K562 (cell line): ENCODE measurements around the gene OR51G1. TPM values are rescaled to one million over a fixed set of nuclear protein-coding genes. Genes with fewer than 3 reads are reported as not detected.

Experiments used
- ATAC-seq: fragments of 200-7000 bp; cut with Tn5 transposase; 3 replicates; pipeline ENCODE4 v1.9.1; 2020; ENCODE audit warnings: moderate library complexity
- BruUV-seq: library from RNA; stranded (reverse); fragments of 400-500 nt; replicated peaks from 2 replicates; lab custom pipeline; 2021; lab: Mats Ljungman, UMichigan
- CTCF ChIA-PET: fragments of 300-600 bp; formaldehyde crosslinking; extraction: SDS; loops from one replicate; lab custom pipeline; 2021; ENCODE audit warnings: low intra/inter-chr PET ratio; lab: Yijun Ruan, JAX
- POLR2A ChIA-PET: fragments of 300-600, 350-650 bp; sonication (Branson Sonifier 250); formaldehyde crosslinking; extraction: SDS; loops from one replicate; lab custom pipeline; 2021; ENCODE audit warnings: antibody characterized with exemption, inconsistent platforms; lab: Yijun Ruan, JAX
- DNase-seq, 4 experiments: peaks; one replicate each; pipeline versions ENCODE4 v3.0.0 to v3.0.0-alpha.2; 2011 to 2018; ENCODE audit warnings: low spot score in 3 of 4, mixed read lengths in 3 of 4; ENCODE audit errors: extremely low read depth in 1 of 4
- FAIRE-seq: peaks from 2 replicates; lab custom pipeline; 2011; peaks lifted over from hg19 to GRCh38; lab: Jason Lieb, UNC
- H2AFZ ChIP-seq: 2 replicates; pipeline ENCODE4 v1.6.0; 2011; ENCODE audit warnings: low read depth, low read length, control low read depth, inconsistent platforms
- H3K27ac ChIP-seq: fragments of 200-600 bp; 3 replicates; pipeline ENCODE4 v1.8.0; 2011; ENCODE audit warnings: low read depth, mild to moderate bottlenecking, control low read depth, inconsistent platforms, low read length, moderate library complexity, mixed read lengths; ENCODE audit errors: extremely low read depth
- H3K27me3 ChIP-seq, 2 experiments: fragments of 300-600 bp in 1 of 2; 2 replicates in 1 of 2; 3 replicates in 1 of 2; pipeline versions ENCODE4 v1.6.0 to v1.8.0; 2011; ENCODE audit warnings: inconsistent platforms in 2 of 2, low read length in 2 of 2, mild to moderate bottlenecking in 1 of 2, mixed read lengths in 1 of 2, moderate library complexity in 1 of 2; ENCODE audit not compliant: control insufficient read depth in 2 of 2, insufficient read depth in 2 of 2
- H3K36me3 ChIP-seq: fragments of 300-600 bp; 3 replicates; pipeline ENCODE4 v1.8.0; 2011; ENCODE audit warnings: mild to moderate bottlenecking, low read length, inconsistent platforms; ENCODE audit not compliant: control insufficient read depth, insufficient read depth
- H3K4me1 ChIP-seq, 2 experiments: fragments of 200-600 bp in 1 of 2; replicated peaks in 1 of 2; 2 replicates in 1 of 2; 3 replicates in 1 of 2; pipeline versions ENCODE4 v1.5.1 to v1.8.0; 2011; ENCODE audit warnings: inconsistent platforms in 2 of 2, low read length in 2 of 2, mild to moderate bottlenecking in 1 of 2, mixed read lengths in 1 of 2, moderate library complexity in 1 of 2; ENCODE audit not compliant: control insufficient read depth in 2 of 2, insufficient read depth in 2 of 2
- H3K4me2 ChIP-seq: 2 replicates; pipeline ENCODE4 v1.6.1; 2011; ENCODE audit warnings: low read length, control low read depth, inconsistent platforms, mixed read lengths; ENCODE audit not compliant: insufficient read depth
- H3K4me3 ChIP-seq: fragments of 200-600 bp; sonication (generic), shearing (Covaris generic); 2 replicates; pipeline ENCODE4 v1.5.1; 2016; ENCODE audit warnings: control low read depth, inconsistent platforms
- H3K79me2 ChIP-seq: fragments of 200-600 bp; 3 replicates; pipeline ENCODE4 v1.8.0; 2011; ENCODE audit warnings: low read length, inconsistent platforms; ENCODE audit not compliant: control insufficient read depth, insufficient read depth
- H3K9ac ChIP-seq, 2 experiments: 2 replicates each; pipeline versions ENCODE4 v1.6.0 to v1.6.1; 2011; ENCODE audit warnings: low read depth in 2 of 2, low read length in 2 of 2, control low read depth in 1 of 2, inconsistent platforms in 1 of 2, mild to moderate bottlenecking in 1 of 2, mixed read lengths in 1 of 2; ENCODE audit not compliant: insufficient read depth in 1 of 2
- H3K9me1 ChIP-seq: one replicate; pipeline ENCODE4 v1.6.0; 2011; ENCODE audit warnings: inconsistent platforms, mild to moderate bottlenecking, low read length, moderate library complexity; ENCODE audit not compliant: control insufficient read depth, insufficient read depth
- H3K9me3 ChIP-seq: replicated peaks from 2 replicates; pipeline ENCODE4 v1.5.1; 2011; ENCODE audit warnings: low read depth, low read length, inconsistent platforms; ENCODE audit not compliant: control insufficient read depth, insufficient read depth
- H4K20me1 ChIP-seq: replicated peaks from 2 replicates; pipeline ENCODE4 v1.6.1; 2011; ENCODE audit warnings: low read length, inconsistent platforms, mixed read lengths; ENCODE audit not compliant: control insufficient read depth, insufficient read depth
- CBX3 ChIP-seq, 2 experiments: IDR thresholded peaks; 1 replicate in 1 of 2; 2 replicates in 1 of 2; pipeline ENCODE4 v1.6.1; 2012; ENCODE audit warnings: inconsistent platforms in 2 of 2, low read length in 2 of 2, borderline replicate concordance in 1 of 2, control low read depth in 1 of 2
- CEBPG ChIP-seq, 3 experiments: fragments of 200-800 bp in 1 of 3; sonication (Bioruptor generic) in 1 of 3; sonication (generic) in 1 of 3; formaldehyde crosslinking in 1 of 3; IDR thresholded peaks in 2 of 3; conservative IDR thresholded peaks in 1 of 3; 2 replicates each; pipeline versions ENCODE4 v1.6.1 to v1.8.0; 2016 to 2022; ENCODE audit warnings: missing compliant biosample characterization in 2 of 3, missing genetic modification characterization in 2 of 3, mild to moderate bottlenecking in 1 of 3, missing genetic modification reagents in 1 of 3
- MEF2A ChIP-seq: IDR thresholded peaks from 2 replicates; pipeline ENCODE4 v1.6.1; 2011; ENCODE audit warnings: low read depth, mild to moderate bottlenecking, low read length, moderate library complexity; ENCODE audit not compliant: control insufficient read depth
- NCOR1 ChIP-seq: fragments of 450-650 bp; IDR thresholded peaks from 2 replicates; pipeline ENCODE4 v1.6.1; 2016; ENCODE audit warnings: mild to moderate bottlenecking, moderate library complexity
- NFIC ChIP-seq: fragments of 450-650 bp; IDR thresholded peaks from 2 replicates; pipeline ENCODE4 v1.6.1; 2017; ENCODE audit warnings: mild to moderate bottlenecking, inconsistent platforms
- TRIM24 ChIP-seq, 2 experiments: fragments of 450-650 bp; IDR thresholded peaks; 2 replicates each; pipeline ENCODE4 v1.6.1; 2016
- WGBS: fragments of 100-300 bp; shearing (Covaris generic); methylation state at CpG from one replicate; pipeline ENCODE4 v1.1.6; 2016; ENCODE audit warnings: low coverage, mixed read lengths; ENCODE audit not compliant: insufficient coverage; ENCODE audit errors: missing lambda C conversion rate; 5-methylcytosine and 5-hydroxymethylcytosine counted together
- in situ Hi-C: fragments of 300-500 bp; cut with MboI; formaldehyde crosslinking; loops from 4 replicates; pipeline ENCODE4 v1.15.0; 2018; ENCODE audit warnings: inconsistent platforms, mixed read lengths
- intact Hi-C: fragments of 100-400 bp; cut with micrococcal nuclease; formaldehyde crosslinking; loops from 2 replicates; pipeline ENCODE4 v1.14.2; 2022
- polyA plus RNA-seq, 8 experiments: library from polyadenylated mRNA; depleted of rRNA in 4 of 8; stranded (reverse) in 5 of 8; unstranded in 3 of 8; fragments of >200 nt; fragmentation: Nextera tagmentation in 2 of 8; fragmentation: Illumina TruSeq in 1 of 8; extraction: Ambion mirVana in 2 of 8; extraction: Trizol in 1 of 8; gene quantifications; 2 replicates each; pipeline versions ENCODE4 v1.2.1 to v1.2.3, GENCODE V29; 2011 to 2014; ENCODE audit warnings: inconsistent platforms in 1 of 8, missing spikeins in 1 of 8
- total RNA-seq, 7 experiments: library from RNA; depleted of rRNA in 6 of 7; stranded (reverse); fragments of >200 nt in 6 of 7; fragmentation: Illumina TruSeq in 2 of 7; extraction: Trizol in 2 of 7; gene quantifications; 2 replicates each; pipeline versions ENCODE4 v1.2.1 to v1.2.3, GENCODE V29; 2011 to 2021; ENCODE audit warnings: low replicate concordance in 1 of 7
- TF ChIP-seq, protein P1 (sequence below), 2 experiments: fragments of 200-800 bp in 1 of 2; sonication (Bioruptor generic) in 1 of 2; sonication (generic) in 1 of 2; formaldehyde crosslinking in 1 of 2; IDR thresholded peaks in 1 of 2; conservative IDR thresholded peaks in 1 of 2; 2 replicates each; pipeline versions ENCODE4 v1.5.0 to v1.6.1; 2016 to 2020; ENCODE audit warnings: missing compliant biosample characterization in 1 of 2, missing genetic modification characterization in 1 of 2, missing genetic modification reagents in 1 of 2
- TF ChIP-seq, protein P2 (sequence below): sonication (generic); formaldehyde crosslinking; IDR thresholded peaks from 2 replicates; pipeline ENCODE4 v1.8.0; 2022; ENCODE audit warnings: mild to moderate bottlenecking, missing genetic modification reagents

OR51G1 gene
- total and polyA plus RNA-seq, 9 of the 15 experiments (the other 6 are each of a cell fraction or from before 2014, with no cell fraction given): not detected

DNA sequence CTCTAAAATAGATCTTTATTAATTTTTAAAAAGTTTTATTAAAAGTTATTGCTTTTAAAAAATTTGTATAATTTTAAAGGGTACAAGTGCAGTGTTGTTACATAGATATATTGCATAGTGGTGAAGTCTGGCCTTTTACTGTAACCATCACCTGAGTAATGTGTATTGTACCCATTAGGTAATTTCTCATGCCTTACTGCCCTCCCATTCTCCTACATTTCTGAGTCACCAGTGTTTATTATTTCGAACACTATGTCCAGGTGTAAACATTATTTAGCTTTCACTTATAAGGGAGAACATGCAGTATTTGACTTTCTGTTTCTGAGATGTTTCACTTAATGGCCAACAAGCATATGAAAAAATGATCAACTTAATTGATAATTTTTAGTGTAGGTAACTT lies 2.3 kb downstream of the OR51G1 start:
- Histone ChIP-seq H3K27ac (no peak overlapping the region), H3K4me2 (no peak overlapping the region), H3K9ac (no peak overlapping the region), H3K27me3 (peaks cover 2 to 10% of the 10 kb centered on the region in 2 experiments; a peak in 4 of 5 replicates), H3K36me3 (no peaks in the 10 kb centered on the region), H3K4me3 (no peak overlapping the region), H3K79me2 (no peaks in the 10 kb centered on the region), H4K20me1 (no peaks in the 10 kb centered on the region), H2AFZ (no peak overlapping the region), H3K4me1 (no peaks in the 10 kb centered on the region), H3K9me3 (no peaks in the 10 kb centered on the region), H3K9me1 (no peaks in the 10 kb centered on the region)
- ATAC-seq (no peak), DNase-seq (no peak), FAIRE-seq (no peak)
- POLR2A ChIA-PET: no interaction called here
- intact Hi-C loops: loop anchor here (10.0 kb wide), 1 partner anchor 287 kb away; the partner anchor contains the start of gene OR51D1
- 5% methylated on average over 1 of the region's 1 CpG for WGBS
- BruUV-seq: no TSS peak
- CTCF ChIA-PET: no interaction called here
- no peak for TF ChIP-seq MEF2A
- no peak for TF ChIP-seq TRIM24 (IDR thresholded peaks at IDR 0.05)
- TF ChIP-seq CBX3 (IDR thresholded peaks at IDR 0.05; ENCODE audit: borderline replicate concordance in 1 of 2, low read length in 2 of 2): no peak
- no peak for TF ChIP-seq NCOR1
- no peak for TF ChIP-seq NFIC
- no peak for TF ChIP-seq CEBPG (CRISPR knock-in tag; IDR thresholded peaks at IDR 0.05)
- TF ChIP-seq CEBPG (tag; conservative IDR thresholded peaks at IDR 0.05 in 1 of 2, IDR thresholded peaks at IDR 0.05 in 1 of 2): no peak
- TF ChIP-seq, protein P1, sequence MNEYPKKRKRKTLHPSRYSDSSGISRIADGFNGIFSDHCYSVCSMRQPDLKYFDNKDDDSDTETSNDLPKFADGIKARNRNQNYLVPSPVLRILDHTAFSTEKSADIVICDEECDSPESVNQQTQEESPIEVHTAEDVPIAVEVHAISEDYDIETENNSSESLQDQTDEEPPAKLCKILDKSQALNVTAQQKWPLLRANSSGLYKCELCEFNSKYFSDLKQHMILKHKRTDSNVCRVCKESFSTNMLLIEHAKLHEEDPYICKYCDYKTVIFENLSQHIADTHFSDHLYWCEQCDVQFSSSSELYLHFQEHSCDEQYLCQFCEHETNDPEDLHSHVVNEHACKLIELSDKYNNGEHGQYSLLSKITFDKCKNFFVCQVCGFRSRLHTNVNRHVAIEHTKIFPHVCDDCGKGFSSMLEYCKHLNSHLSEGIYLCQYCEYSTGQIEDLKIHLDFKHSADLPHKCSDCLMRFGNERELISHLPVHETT (CRISPR knock-in tag; conservative IDR thresholded peaks at IDR 0.05 in 1 of 2, IDR thresholded peaks at IDR 0.05 in 1 of 2): no peak
- TF ChIP-seq, protein P2, sequence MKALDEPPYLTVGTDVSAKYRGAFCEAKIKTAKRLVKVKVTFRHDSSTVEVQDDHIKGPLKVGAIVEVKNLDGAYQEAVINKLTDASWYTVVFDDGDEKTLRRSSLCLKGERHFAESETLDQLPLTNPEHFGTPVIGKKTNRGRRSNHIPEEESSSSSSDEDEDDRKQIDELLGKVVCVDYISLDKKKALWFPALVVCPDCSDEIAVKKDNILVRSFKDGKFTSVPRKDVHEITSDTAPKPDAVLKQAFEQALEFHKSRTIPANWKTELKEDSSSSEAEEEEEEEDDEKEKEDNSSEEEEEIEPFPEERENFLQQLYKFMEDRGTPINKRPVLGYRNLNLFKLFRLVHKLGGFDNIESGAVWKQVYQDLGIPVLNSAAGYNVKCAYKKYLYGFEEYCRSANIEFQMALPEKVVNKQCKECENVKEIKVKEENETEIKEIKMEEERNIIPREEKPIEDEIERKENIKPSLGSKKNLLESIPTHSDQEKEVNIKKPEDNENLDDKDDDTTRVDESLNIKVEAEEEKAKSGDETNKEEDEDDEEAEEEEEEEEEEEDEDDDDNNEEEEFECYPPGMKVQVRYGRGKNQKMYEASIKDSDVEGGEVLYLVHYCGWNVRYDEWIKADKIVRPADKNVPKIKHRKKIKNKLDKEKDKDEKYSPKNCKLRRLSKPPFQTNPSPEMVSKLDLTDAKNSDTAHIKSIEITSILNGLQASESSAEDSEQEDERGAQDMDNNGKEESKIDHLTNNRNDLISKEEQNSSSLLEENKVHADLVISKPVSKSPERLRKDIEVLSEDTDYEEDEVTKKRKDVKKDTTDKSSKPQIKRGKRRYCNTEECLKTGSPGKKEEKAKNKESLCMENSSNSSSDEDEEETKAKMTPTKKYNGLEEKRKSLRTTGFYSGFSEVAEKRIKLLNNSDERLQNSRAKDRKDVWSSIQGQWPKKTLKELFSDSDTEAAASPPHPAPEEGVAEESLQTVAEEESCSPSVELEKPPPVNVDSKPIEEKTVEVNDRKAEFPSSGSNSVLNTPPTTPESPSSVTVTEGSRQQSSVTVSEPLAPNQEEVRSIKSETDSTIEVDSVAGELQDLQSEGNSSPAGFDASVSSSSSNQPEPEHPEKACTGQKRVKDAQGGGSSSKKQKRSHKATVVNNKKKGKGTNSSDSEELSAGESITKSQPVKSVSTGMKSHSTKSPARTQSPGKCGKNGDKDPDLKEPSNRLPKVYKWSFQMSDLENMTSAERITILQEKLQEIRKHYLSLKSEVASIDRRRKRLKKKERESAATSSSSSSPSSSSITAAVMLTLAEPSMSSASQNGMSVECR (CRISPR knock-in tag): no peak
- in situ Hi-C loops: no loop called here
